NT2/D1 (cell line): Measurements from ENCODE around the gene AGMAT.

Experiments
- SUZ12 ChIP-seq: IDR thresholded peaks from 2 replicates; pipeline ENCODE4 v1.6.1; 2011; ENCODE audit not compliant: insufficient read length, insufficient read depth; ENCODE audit errors: extremely low read depth
- YY1 ChIP-seq: IDR thresholded peaks from 2 replicates; pipeline ENCODE4 v1.6.1; 2011; ENCODE audit not compliant: insufficient read length, insufficient read depth
- ZNF274 ChIP-seq: IDR thresholded peaks from 2 replicates; pipeline ENCODE4 v1.6.1; 2011; ENCODE audit warnings: mild to moderate bottlenecking, low read depth, low read length

GRCh38 chr1:15559189-15559810 is 25.6 kb downstream of the AGMAT start:
- no peak for TF ChIP-seq ZNF274
- no peak for TF ChIP-seq YY1
- TF ChIP-seq SUZ12 = no peak
